HTERT RPE-1 (cell line): ENCODE measurements around the gene HINFP.
"Not testable (repeated sequence)": the region's sequence is repeated elsewhere in the genome, so short reads cannot be mapped to it uniquely, and the experiment has no call there.

Experiments used
- in situ Hi-C: fragments of 300-500 bp; cut with MboI; formaldehyde crosslinking; loops from 4 replicates; pipeline ENCODE4 v1.14.3; 2020; ENCODE audit warnings: low sequenced_read_pairs

The HINFP gene

GRCh38 chr11:119155733-119156492, 34.5 kb downstream of the HINFP start:
- in situ Hi-C loops, result no loop called here

DNA sequence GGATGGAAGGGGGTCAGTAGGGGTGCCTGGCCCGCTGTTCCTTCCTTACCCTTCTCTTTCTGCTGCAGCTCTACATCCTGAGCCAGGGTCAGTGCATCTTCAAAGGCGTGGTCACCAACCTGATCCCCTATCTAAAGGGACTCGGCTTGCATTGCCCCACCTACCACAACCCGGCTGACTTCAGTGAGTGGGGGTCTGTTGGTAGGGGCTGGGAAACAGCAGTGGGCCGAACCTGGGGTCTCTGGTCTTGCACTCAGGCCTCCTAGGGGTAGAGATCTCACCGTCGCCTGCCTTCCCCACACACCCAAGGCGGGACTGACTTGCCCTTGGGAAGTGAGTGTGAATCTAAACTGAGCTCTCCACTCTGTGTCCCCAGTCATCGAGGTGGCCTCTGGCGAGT, 35.1 kb downstream of the HINFP start:
- in situ Hi-C loops, result no loop called here

DNA sequence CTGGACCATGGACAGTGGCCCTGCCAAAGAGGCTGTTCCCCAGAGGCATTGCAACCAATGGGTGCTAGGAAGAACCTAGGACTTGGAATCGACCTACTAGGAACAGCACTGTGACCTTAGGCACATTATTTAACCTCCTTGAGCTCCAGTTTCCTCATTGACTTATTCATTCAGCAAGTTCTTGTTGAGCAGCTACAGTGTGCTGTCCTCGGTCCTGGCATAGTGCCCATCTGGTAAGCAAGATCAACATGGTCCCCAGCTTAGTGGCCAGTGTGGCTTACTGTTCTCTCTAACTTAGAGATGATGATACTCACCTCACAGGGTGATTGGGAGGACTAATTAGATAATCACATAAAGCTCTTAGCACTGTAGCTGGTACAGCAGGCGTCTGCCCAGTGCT, 35.7 kb downstream of the HINFP start:
- in situ Hi-C loops, result no loop called here

DNA sequence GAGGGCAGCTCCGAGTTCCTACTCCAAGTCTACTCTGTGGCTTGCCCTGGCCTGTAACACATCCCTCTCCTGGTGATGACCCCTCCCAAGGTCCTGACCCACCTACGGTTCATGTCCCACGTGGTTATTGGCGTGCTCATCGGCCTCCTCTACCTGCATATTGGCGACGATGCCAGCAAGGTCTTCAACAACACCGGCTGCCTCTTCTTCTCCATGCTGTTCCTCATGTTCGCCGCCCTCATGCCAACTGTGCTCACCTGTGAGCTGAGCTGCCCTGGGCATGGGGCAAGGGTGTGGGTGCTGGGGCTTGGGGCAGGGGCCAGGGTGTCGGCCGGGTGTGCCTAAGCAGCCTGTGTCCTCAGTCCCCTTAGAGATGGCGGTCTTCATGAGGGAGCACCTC, 37.1 kb downstream of the HINFP start:
- in situ Hi-C loops, result no loop called here

- in situ Hi-C loops, result no loop called here
Measured at GRCh38 chr11:119160151-119160550, 38.8 kb downstream of the HINFP start.

- in situ Hi-C loops, result no loop called here
Measured at GRCh38 chr11:119161871-119162270, 40.5 kb downstream of the HINFP start.

DNA sequence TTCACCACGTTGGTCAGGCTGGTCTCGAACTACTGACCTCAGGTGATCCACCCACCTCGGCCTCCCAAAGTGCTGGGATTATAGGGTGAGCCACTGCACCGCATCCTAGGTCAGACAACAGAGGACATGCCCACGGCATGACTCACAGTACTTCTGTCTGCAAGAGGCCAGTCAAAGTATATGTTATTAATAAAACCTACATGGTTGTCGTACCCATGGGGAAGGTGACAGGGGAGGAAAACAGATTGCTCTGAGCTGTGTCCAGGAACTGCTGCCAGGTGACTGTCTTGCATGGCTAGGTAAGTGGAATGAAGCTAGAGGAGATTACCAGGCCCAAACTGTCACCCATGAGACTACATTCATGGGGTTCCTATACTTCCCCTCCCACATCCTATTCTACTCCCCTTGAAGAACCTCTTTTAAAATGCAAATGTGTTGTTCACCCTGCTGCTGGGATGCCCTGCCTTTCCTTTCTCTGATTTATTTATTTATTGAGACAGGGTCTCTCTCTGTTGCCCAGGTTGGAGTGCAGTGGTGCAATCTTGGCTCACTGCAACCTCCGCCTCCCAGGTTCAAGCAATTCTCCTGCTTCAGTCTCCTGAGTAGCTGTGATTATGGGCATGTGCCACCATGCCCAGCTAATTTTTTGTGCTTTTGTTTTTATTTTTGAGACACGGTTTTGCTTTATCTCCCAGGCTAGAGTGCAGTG, 45.1 kb downstream of the HINFP start:
- in situ Hi-C loops, result no loop called here

- in situ Hi-C loops, result not testable (repeated sequence)
Measured at GRCh38 chr11:119167077-119167458, 45.7 kb downstream of the HINFP start.

GRCh38 chr11:119167933-119168332, 46.6 kb downstream of the HINFP start:
- in situ Hi-C loops, result no loop called here

- in situ Hi-C loops, result no loop called here
Measured at GRCh38 chr11:119168471-119169281, 47.3 kb downstream of the HINFP start, which contains the start of gene NLRX1. TSS of gene NLRX1 (plus strand) at chr11:119168725. CDS start at chr11:119171404, 2,679 bp downstream.

- in situ Hi-C loops, result no loop called here
Measured at GRCh38 chr11:119169282-119169719, 47.9 kb downstream of the HINFP start.

DNA sequence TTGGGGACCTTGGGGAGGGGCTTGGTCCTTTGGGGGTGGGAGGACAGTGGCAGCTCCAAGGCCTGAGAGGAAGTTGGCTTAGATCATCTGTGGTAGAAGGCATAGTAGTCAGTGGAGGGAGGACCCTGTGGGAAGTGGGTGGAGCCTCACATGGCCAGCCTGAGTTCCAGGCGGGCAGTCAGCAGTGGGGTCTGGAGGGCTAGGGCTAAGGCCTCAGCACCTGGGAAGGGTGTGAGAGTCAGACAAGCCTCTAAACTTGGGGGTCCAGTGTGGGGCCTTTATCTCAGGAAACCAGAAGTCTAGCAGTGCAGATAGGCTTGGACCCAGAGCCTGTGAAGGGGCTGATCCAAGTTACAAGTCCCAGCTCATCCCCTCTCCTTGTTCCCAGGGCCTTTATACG, 51.1 kb downstream of the HINFP start:
- in situ Hi-C loops, result no loop called here

GRCh38 chr11:119173453-119173852, 52.1 kb downstream of the HINFP start:
- in situ Hi-C loops, result no loop called here

GRCh38 chr11:119175493-119176077, 54.2 kb downstream of the HINFP start:
- in situ Hi-C loops, result no loop called here

DNA sequence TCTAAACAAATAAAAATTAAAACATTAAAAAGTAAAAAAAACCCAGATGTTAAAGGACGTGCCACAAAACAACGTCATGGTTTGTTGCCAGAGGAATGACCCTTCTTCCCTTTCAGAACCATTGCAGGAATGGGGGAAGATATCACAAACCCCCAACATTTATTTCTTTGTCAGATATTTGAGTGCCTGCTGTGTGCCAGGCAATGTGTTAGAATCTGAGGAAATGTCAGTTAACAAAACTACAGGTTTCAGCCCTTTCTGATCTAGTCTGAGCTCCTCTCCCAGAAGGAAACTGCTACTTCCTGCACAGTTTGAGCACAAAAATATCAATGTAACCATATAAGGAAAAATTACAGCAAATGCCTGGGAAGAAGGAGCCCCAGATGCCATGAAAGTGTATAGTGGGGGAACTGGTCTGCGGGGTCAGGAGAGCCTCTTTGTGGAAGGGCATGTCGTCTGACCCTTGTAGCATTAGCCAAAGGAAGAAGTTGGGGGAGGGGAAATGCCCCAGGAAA, 56.8 kb downstream of the HINFP start:
- in situ Hi-C loops, result no loop called here

- in situ Hi-C loops, result no loop called here
Measured at GRCh38 chr11:119179342-119179741, 58.0 kb downstream of the HINFP start.

DNA sequence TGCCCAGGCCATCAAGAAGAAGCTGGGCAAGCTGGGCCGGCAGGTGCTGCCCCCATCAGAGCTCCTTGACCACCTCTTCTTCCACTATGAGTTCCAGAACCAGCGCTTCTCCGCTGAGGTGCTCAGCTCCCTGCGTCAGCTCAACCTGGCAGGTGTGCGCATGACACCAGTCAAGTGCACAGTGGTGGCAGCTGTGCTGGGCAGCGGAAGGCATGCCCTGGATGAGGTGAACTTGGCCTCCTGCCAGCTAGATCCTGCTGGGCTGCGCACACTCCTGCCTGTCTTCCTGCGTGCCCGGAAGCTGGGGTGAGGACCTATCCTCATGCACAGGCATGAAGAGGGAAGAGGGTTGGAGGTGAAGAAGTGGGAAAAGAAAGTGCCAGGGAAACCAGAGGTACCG, 58.6 kb downstream of the HINFP start:
- in situ Hi-C loops, result no loop called here

GRCh38 chr11:119180729-119181676, 59.6 kb downstream of the HINFP start:
- in situ Hi-C loops, result no loop called here

GRCh38 chr11:119181677-119182412, 60.5 kb downstream of the HINFP start:
- in situ Hi-C loops, result no loop called here
